ENCODE data around the gene MAPK4.
"Not testable (repeated sequence)": the region's sequence is repeated elsewhere in the genome, so short reads cannot be mapped to it uniquely, and the experiment has no call there.

MAPK4 gene

DNA sequence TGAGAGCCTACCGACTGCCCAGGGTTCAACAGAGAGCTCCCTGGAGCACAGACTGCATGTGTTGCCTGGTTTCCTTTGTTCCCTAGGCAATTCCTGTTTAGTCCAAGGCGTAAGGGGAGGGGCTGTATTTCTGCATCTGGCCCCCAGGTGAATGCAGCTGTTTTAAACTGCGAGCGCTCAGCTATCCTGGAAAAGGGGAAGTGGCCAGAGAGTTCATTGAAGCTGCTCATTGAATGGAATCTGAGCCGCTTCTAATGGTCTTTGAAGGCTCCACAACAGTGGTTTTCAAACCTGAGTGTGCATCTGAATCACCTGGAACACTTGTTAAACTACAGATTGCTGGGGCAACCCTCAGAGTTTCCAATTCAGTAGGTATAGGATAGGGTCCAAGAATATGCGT is 18.1 kb downstream of the MAPK4 start:
- no peak for DNase-seq

DNA sequence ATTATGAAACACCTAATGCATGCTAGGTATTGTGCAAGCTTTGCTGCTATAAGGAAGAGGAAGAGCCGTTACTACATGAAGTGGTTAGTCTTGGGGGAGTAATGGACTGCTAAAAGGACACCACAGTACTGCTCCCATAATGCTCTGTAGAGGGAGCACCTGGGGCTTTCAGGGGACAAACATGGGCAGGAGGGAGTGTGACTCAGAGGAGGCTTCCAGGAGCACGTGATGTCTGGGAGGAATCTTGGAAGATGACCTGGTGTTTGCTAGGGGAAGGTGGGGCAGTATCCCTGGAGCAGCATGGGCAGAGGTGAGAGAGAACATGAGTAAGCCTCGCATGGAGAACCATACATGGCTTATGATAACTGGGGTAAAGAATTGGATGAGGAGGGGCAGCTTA is 18.8 kb downstream of the MAPK4 start:
- DNase-seq: no peak

DNA sequence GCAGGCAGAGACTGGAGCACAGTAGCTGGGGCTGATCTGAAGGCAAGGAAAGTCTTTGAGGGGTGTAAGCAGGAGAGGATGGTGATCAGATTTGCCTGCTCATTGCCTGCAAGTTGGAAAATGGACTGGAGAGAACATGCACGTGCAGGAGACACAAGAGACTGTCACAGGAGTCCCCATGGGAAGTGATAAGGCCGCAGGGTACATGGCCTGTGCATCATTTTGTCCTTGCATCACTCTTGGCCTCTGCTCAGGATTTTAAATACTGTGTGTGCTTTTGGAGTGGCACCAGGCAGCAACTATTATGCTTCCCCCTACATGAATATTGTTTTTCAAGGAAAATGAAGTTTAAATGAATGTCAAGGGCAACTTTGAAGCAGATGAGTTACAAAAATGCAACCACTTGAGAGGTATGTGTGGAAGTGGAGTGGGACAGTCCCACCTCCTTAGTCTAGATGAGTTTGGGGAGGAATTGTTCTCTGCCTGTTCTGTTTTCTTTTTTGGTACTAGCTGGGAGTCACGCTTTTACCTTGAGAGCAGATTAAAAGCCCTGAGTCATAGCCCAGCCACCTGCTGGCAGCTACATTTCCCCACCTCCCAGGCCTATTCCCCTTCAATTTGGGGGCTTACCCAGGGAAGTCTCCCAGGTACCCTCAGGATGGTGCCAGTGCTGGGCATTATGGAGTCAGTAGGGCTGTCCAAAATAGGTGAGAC is 19.3 kb downstream of the MAPK4 start:
- DNase-seq: no peak

DNA sequence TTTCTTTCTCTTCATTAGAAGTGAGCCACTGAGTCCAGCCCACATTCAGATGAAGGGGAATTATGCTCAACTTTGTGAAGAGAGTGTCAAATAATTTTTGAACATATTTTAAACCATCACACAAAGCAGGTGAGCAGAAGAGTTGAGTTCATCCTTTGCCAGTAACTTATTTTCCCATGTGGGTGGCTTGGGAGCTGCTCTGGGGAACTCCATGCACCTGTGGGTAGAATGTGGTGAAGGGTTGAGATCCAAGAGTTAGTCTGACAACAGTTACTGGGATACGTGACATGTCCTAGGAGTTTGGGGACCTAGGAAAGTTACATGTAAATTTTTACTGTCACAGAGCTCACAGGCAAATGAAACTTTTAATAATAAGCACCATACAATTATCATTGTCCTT is 21.6 kb downstream of the MAPK4 start:
- no peak for DNase-seq

DNA sequence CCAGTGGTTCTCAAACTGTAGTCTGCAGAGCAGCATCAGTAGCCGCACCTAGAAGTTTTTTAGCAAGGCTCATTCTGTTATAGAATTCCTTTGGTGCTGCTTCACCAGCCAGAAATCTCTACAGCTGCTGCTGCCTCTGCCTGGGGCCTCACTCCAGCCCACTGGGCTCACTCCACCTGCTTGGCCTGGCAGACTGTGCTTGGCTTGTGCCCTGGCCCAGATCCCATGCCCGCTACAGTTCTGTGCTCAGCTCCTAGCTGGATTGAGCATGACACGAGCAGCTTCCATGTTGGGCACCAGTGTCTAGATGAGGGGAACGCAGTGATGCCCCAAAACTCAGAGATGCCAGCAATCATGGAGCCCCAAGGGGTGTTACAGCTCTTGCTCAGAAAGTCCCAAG is 22.6 kb downstream of the MAPK4 start:
- DNase-seq: no peak

DNA sequence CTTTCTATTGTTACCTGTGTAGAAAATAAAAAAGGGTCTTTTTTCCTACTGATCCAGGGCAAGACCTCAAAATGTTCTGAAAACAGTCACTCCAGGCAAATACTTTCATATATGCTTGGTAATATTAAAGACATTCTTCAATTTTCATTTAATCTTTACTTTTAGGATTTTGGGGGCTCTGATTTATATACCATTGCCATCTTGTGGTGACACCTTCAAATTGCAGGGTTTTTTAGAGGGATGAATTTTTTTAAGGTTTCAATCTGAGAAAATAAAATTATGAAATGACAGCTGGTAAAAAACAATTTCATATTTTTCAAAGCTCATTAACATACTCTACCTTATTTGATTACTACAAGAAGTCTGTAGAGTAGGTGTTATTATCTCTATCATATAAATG is 26.8 kb downstream of the MAPK4 start:
- DNase-seq: no peak

DNA sequence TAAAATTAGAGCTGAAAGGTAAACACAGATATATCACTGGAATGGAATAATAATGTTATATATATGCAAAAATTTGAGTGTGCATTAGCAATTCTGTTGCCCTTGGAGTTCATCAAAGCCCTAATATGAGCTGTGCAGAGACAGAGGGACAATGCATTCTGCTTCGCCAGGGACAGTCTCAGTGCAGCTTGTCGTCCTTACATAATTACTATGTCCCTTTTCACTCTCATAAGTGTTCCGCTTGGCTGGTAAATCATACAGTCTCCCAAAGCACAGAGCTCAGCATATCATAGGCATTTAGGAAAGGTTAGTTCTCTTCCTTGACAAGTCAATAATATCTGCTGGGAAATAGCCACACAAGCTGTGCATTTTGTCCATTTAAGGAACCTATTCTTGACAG is 30.7 kb downstream of the MAPK4 start:
- DNase-seq: no peak

DNA sequence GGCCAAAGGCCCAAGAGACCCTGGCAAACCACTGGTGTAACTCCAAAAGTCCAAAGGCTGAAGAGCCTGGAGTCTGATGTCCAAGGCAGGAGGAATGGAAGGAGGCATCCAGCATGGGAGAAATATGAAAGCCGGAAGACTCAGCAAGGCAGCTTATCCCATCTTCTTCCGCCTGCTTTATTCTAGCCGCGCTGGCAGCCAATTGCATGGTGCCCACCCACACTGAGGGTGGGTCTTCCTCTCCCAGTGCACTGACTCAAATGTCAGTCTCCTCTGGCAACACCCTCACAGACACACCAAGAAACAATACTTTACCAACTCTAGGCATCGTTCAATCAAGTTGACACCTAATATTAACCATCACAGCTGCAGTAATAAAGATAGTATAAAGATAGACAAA is 34.1 kb downstream of the MAPK4 start:
- no peak for DNase-seq

DNA sequence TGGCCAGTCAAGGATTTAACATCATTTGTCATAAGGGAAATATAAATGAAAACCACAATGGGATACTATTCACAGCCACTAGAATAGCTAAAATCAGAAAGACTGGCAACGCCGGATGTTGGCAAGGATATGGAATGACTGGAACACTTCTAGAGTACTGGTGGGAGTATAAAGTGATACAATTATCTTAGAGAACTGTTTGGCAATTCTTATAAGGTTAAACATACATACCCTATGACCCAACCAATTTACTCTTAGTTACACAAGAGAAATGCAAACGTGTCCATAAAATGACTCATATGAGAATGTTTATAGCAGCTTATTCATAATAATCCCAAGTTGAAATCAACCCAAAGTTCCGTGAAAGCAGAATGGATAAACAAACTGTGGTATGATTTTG is 35.1 kb downstream of the MAPK4 start:
- no peak for DNase-seq

DNA sequence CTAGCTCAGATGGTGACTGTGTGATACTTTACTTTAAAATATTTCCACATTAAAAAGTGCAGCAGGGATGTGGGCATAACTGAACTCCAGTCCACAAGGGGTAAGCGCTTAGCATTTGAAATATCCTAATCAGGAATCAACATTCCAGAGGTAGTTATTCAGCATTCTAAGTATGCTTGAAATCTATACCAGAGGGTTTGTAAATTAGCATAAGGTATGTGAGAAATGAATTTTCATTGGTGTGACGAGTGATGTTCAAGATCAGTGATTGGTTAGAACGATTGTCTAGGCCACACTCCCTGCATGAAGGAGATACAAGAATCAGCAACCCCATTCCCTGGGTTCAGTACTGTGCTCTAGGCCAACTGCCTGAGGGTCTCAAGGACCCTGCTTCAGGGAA is 42.6 kb downstream of the MAPK4 start:
- DNase-seq: no peak

DNA sequence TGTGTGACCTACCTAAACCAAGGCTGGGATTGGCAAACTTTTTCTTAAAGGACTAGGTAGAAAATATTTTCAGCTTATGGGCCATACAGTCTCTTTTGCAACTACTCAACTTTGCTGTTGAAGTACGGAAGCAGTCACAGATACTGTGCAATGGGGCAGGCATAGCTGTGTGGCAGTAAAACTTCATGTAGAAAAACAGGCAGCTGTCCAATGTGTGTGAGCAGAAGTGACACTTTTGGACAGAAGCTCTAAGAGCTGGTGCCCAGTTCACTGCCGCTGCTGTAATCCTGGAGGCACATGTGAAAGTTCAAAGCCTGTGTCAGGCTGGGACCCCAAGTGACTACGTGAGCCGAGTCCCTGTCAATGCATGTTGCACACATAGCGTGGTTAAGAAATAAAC is 46.7 kb downstream of the MAPK4 start:
- DNase-seq: no peak

DNA sequence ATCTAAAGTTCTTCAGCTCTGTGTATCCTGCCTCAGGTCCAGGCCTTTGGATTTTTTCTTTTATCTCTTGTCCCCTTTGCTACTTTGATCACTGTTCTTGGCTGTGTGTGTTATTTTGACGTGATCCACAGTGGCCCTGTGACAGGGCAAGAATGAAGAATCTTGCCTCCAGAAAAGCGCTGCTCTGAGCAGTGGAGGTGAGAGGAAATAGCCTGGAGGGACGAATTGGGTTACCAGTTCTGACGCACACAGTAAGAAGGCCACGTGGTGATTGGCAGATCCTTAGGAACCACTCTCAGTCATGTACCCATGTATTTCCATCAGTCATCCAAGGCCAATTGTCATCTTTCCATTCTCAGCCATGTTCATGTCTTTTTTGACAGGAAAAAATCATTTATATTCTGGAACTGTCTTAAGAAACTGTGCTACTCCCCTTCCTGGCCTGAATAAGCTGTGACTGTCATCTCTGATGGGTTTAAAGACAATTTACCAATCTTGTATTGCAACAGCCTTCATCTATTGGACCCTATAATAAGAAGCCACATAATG is 47.6 kb downstream of the MAPK4 start:
- no peak for DNase-seq

DNA sequence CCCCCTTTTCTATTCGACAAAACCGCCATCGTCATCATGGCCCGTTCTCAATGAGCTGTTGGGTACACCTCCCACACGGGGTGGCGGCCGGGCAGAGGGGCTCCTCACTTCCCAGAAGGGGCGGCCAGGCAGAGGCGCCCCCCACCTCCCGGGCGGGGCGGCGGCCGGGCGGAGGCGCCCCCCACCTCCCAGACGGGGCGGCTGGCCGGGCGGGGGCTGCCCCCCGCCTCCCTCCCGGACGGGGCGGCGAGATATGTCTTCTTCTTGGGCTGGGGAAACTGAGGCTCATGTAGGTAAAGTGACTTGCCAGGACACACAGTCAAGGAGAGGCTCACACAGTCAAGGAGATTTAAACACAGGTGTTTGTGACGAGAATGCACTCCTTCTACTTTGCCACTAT is 49.3 kb downstream of the MAPK4 start:
- not testable (repeated sequence) for DNase-seq

DNA sequence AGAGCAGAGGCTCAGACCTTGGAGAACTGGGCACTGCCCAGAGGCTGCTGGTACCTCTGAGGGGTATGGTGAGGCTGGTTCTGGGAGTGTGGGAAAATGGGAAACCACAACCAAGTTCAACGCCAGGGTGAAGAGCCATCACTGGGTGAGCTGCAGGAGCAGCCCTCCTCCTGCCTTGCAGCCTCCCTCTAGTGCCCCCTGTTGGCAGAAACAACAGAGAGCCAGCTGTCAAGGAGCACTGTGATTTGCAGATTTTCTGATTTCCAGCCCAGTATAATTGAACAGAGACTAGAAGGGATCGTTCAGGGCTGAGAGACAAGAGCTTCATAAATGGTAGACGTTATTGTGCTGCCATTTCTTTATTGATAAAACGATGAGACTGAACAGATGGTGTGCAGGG is 50.5 kb downstream of the MAPK4 start:
- DNase-seq: no peak

DNA sequence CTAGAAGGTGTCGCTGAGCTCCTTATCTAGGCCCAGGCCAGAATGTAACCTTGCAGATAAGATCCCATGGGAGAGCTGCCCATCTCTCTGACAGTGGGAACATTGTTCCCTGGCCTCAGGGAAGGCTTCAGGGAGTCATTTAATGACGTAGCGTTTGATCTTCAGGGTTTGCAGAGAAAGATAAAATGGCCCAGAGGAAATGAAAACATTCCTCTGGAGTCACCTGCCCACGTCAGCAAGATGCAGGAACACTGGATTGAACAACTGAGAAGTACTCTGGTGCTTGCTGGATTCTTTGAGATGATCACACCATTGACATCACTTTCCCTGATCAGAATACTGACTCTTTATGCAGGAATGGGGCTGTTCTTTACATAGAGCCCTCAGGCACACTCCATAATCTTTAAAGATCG is 51.6 kb downstream of the MAPK4 start:
- DNase-seq: no peak

DNA sequence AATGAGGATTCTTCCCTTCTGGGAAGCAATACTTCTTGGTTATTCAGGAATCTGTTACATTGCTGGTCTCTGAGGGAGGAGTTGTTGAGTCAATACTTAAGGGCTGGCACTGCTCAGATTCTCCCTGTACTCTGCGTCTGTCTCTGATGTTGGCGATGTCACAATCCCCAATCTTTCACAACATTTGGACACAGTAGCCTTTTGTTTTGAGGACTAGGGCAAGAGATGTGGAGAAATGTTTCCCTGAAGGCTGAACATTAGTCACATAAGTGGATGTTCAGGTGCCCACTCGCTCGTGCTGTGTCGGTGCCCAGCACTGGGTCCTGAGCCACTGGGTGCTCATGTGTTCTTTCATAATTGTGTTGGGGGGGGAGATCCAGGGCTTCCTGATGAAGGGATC is 55.0 kb downstream of the MAPK4 start:
- no peak for DNase-seq

DNA sequence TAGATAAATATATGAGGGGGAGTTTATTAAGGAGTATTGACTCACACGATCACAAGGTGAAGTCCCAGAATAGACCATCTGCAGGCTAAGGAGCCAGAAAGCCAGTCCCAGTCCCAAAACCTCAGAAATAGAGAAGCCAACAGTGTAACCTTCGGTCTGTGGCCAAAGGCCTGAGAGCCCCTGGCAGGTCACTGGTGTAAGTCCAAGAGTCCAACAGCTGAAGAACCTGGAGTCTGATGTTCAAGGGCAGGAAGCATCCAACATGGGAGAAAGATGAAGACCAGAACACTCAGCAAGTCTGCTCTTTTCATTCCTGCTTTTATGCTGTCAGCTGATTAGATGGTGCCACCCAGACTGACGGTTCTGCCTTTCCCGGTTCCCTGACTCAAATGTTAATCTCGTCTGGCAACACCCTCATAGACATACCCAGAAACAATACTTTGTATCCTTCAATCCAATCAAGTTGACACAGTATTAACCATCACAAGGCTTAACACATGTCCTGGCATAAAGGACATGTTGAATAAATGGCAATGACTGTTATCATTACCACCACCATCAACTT is 56.7 kb downstream of the MAPK4 start:
- DNase-seq: no peak

DNA sequence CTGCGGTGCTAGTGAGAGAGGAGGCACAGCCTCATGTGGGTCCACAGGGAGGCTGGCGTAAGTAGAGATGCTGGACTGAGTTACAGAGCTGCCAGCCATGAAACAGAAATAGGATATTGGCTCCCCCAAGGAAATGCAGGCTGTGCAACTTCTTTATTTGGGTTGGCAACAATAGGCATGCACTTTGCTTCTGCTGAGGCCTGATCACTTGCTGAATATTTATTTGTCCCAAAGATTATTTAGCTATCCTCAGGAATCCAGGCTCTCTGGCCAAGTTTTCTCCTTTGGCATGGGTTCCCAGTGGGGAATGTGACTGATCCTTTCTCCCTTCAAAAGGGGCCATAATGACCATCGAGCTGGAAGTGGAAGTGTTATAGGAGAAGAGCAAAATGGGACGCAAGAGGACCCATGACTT is 60.0 kb downstream of the MAPK4 start:
- DNase-seq: no peak

DNA sequence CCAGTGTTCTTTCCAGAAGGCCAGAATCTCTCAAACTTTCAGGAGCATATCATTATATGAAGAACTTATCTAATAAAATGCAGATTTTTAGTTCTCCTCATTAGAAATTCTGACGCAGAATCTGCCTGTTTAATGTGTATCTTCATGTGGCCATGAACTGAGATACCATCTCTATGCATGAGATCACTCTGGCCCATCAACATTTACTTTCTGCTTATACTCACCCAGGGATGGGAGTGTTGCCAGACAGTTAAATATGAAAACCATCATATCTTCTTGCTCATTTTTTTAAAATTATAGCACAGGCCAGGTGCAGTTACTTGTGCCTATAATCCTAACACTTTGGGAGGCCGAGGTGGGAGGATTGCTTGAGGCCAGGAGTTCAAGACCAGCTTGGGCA is 60.4 kb downstream of the MAPK4 start:
- DNase-seq: no peak

DNA sequence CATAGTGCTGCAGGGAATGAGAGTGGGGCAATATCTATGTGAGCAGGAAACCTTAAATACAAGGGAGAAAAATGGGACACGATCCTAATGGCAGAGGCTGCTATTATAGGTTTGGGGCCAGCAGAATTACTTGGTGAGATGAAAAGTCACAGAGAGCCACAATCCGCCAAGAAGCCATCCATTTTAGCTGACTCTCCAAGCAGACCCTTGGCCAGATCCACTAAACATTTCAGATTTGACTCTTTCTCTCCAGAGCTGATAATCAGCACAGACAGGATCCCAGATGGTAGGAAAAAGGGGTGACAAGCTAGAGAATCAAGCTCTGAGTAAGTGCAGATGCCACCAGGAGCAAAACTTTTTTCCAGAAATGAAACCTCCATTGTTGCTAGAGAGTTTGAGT is 61.5 kb downstream of the MAPK4 start:
- no peak for DNase-seq

DNA sequence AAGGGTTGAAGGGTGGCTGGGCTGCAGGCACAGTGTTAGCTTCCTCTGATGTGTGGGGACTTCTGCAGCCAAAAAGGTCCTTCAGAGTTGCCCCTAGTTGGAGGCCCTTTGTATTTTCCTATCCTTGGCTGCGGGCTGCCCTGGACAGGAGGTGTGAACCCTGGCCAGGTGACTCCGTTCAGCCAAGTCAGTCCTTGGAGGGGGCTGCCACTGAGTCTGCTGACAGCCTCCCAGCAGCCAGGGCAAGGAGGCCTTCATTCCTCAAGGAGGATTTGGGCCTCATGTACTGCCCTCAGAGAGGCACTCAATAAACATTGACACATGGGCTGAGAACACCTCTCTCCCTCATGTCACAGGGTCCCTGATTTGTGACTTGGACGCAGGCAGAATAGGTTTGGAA is 62.4 kb downstream of the MAPK4 start:
- no peak for DNase-seq

DNA sequence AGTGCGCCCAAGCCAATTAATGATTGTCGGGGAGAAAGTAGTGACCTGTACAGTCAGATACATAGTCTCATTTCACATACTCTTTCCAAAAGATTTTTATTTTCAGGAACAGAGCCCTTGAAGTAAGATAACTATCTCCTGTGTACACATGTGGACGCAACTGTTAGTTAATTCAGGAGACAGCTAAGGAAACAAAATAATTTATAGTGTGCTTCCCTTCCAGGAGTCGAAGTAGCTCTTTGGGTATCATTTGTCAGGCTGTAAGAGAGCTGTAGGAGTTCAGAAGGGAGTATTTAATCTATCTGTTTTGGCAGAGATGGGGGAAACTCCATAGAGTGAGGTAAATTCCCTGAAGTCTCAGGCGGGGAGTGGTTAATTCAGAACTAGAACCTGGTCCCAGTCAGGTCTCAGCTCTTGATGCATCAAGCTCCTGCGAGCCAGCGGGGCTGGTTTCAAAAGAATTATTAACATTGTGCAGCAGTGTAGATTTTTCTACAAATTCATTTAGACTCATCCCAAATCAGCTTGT is 63.0 kb downstream of the MAPK4 start:
- DNase-seq: no peak

DNA sequence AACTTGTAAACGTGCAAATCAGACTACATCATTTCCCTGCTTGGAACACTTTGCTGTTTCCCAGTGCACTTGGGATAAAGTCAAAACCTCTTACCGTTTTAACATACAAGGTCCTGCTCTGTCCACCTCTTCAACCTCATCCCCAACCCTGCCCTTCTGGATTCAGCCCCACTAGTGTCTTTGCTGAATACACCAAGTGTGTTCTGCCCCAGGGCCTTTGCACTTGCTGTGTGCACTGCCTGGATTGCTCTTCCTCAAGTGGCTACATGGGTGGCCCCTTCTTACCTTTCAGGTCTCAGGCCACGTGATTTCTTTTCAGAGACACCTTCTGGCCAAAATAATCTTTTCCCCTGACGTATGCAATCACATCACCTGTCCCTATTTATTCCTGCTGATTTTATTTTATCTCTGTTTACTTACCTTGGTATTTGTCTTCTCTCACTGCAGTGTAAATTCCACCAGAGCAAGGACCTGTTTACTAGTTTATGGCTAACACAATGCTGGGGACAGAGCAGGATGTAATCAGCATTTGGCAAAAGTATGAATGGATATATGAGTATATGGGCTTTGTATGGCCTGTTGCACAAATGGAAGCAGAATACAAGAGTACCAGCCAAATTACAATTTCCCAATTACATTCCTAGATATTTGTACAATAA is 63.9 kb downstream of the MAPK4 start:
- DNase-seq: no peak

DNA sequence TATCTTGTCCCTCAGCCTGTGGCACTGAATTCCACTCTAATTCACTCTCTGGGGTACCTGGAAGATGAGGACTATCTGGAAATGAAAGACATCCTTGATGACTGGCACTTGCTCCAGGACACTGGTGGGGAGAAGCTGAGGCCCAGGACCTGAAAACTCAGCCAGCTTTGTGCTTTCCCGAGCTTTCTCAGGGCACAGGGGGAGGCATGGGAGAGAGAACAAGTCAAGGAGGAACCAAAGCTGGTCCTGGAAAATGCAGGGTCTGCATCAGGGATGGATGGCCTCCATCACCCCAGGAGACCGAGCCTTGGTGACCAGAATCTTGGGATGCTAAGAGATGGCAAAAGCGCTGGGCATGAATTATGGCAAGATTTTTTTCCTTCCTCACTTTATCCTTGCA is 65.1 kb downstream of the MAPK4 start:
- no peak for DNase-seq

All from activated T-cell treated with anti-CD3 and anti-CD28 coated beads for 4 hours (primary cell).